Measurements from ENCODE around the gene NFYC.

NFYC gene

GRCh38 chr1:40777224-40777970, 85.9 kb downstream of the NFYC start:
- DNase-seq (ENCODE audit: low read depth in 2 of 3, low spot score in 2 of 3): no peak

- no peak for DNase-seq (ENCODE audit: low read depth in 2 of 3, low spot score in 2 of 3)
These were observed 89.4 kb downstream of the NFYC start for GRCh38 chr1:40780678-40781607.

- DNase-seq (ENCODE audit: low read depth in 2 of 3, low spot score in 2 of 3): no peak
These were observed 90.1 kb downstream of the NFYC start for GRCh38 chr1:40781608-40781971.

- DNase-seq (ENCODE audit: low read depth in 2 of 3, low spot score in 2 of 3): no peak
These were observed 91.0 kb downstream of the NFYC start for GRCh38 chr1:40782371-40782956.

DNA sequence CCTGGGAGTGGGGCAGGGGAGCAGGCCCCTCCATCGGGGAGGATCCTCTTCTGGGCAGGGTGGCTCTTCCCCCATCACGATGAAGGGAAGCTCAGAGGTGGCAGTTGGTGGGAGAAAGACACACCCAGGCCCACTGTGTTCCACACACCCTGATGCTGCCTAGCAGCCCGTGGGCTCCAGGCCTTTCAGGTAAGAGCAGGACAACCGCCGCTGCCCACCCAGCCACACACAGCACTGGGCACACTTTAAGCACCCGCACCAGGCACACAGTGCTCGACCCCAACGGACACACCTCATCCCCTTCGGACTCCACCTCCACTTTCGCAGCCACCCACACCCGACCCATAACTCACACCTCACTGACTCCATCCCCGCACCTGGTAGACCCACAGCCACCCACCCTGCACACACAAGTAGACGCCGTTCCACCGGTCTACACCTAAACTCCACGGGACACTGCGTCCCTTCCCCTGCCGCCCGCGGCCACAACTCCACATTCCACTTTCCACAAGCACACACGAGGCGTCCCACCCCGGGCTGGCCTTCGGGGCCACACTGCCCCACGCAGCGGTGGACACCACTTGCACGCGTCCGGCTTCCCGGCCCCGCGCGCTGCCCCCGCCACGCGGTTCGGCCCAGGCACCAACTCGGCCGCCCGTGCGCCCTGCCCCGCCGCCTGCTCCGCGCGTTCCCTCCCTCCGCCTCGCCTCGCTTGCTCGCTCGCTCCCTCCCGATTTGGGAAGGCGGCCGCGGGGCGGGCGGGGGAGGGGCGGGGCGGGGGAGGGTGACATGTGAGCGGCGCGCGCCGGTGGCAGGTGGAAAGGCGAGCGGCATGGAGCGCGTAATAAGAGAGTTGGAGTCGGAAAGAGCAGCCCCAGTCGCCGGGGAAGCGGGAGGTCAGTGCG, 91.7 kb downstream of the NFYC start, which contains the start of gene KCNQ4:
Gene KCNQ4 (plus strand): TSS at position 787 of the 905 bp plus-strand sequence. CDS start 307 bp downstream, outside the sequence.
- DNase-seq (ENCODE audit: low read depth in 2 of 3, low spot score in 2 of 3): no peak

DNA sequence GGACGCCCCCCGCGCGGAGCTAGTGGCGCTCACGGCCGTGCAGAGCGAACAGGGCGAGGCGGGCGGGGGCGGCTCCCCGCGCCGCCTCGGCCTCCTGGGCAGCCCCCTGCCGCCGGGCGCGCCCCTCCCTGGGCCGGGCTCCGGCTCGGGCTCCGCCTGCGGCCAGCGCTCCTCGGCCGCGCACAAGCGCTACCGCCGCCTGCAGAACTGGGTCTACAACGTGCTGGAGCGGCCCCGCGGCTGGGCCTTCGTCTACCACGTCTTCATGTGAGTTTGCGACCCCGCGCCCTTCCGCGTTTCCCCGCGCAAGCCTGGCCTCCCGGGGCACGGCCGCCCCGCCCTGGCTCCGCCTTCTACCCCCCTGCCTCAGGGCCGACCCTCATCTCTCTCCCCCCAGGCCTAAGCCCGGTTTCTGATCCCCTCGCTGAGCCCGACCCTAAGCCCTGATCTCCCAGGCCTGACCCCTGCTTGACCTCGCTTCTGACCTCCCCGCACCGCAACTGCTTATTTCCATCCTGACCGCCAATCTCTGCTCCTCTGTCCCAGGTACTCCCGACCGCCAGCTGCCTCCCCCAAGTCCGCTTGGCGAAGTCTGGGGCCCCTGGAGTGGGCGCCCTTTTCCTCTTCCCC, 92.8 kb downstream of the NFYC start:
- DNase-seq (ENCODE audit: low read depth in 2 of 3, low spot score in 2 of 3): no peak

- no peak for DNase-seq (ENCODE audit: low read depth in 2 of 3, low spot score in 2 of 3)
These were observed 93.3 kb downstream of the NFYC start for GRCh38 chr1:40784771-40785151.

- no peak for DNase-seq (ENCODE audit: low read depth in 2 of 3, low spot score in 2 of 3)
These were observed 93.9 kb downstream of the NFYC start for GRCh38 chr1:40785446-40785845.

DNA sequence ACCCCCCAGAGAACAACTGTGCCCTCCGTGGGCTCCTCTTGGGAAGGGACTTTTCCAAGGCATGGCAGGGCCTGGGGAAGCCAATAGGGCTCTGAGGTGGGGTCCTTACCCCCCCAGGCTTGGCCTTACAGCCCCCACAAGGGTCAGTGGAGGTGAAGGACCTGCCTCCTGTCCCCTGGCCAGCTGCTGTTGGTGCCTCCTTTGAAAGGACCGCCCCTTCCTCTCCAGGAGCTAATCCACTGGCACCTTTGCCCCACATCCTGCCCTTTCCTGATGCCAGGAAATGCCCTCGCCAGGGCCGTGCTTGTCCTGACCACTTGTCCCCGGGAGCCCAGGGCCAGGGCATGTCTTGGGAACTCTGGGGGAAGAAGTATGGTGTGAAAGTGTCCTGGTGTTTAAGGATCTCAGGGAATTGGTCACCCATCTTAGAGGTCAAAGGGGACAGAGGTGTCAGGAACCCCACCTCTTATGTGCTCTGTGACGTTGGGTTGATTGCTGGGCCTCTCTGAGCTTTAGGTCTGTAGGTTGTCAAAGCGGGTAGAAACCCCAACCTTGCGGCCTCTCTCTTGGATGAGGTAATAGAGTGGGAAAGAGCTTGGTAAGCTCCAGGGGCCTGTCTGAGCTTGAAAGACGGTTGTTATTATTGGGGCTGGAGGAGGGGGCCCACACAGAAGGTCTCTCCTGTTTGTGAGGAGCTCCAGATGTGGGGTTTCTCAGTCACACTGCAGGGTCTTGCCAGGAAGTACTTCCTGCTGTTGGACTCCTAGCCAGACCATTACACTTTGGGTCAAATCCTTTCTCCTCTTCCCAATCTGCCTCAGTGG, 94.9 kb downstream of the NFYC start:
- DNase-seq (ENCODE audit: low read depth in 2 of 3, low spot score in 2 of 3): no peak

- DNase-seq (ENCODE audit: low read depth in 2 of 3, low spot score in 2 of 3): no peak
These were observed 95.6 kb downstream of the NFYC start for GRCh38 chr1:40786995-40787705.

DNA sequence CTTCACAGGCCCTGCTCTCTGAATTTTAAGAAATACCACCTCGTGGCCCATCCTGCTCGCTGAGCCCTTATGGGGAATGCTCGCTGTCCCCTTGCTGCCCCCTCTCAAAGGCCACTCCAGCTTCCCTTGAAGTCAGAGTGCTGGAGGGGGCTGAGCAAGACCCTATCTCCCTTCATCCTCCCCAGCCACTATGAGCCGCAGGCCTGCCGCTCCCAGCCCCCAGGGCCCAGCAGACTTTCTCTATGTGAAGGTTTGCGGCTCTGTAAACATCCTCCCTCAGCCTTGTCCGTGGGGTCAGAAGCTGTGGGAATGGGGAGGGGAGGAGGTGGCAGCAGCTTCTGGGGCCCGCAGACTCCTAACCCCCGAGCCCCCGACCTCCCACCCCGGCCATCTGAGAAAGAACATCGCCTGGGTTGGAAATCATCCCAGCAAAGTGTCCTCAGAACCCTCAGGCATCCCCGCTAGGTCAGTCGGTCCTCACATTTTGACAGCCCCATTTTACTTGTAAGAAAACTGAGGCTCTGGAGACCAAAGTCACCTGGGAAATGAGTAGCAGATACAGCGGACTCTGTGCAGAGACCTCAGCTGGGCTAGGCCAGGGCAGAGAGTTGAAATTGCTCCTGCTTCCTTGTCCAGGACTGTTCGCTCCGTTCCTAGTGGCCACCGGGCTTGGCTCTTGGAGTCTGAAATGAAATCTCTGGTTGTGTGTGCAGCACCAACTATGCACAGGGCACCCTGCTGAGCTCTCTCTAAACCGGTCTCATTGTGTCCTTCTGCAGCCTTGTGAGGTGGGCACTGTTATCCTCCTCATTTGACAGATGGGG, 96.4 kb downstream of the NFYC start:
- no peak for DNase-seq (ENCODE audit: low read depth in 2 of 3, low spot score in 2 of 3)

- no peak for DNase-seq (ENCODE audit: low read depth in 2 of 3, low spot score in 2 of 3)
These were observed 97.2 kb downstream of the NFYC start for GRCh38 chr1:40788561-40789341.

DNA sequence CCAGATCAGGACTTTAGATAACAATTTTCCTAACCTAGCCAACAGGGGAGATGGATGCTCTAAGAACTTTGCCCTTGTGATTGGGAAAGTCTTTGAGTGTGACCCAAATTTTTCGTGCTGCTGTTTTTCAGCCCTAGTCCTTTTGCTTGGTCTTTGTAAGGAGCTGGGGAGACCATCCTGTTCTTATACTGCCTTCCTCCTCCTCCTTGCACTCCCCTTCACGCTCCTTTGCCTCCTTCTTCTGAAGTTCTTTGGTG, 97.8 kb downstream of the NFYC start:
- no peak for DNase-seq (ENCODE audit: low read depth in 2 of 3, low spot score in 2 of 3)

GRCh38 chr1:40789661-40790430, 98.3 kb downstream of the NFYC start:
- DNase-seq (ENCODE audit: low read depth in 2 of 3, low spot score in 2 of 3): no peak

DNA sequence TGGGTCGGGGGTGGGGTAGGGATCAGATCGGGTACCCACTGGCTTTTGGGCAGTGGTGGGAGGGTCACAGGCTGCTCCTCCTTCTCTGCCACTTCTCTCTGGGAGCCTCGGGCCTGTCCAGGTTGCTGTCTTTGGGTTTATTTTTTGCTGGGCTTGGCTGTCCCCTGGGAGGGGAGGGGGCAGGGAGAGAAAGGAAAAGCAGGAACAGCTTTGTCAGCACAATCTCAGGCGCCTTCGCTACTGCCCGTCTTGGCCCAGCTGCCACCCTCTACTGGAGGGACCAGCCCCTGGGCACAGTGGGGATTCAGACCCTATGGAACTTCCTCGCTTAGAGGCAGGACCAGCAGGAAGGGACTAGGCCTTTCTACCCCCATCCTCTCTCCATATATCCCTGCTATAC, 100.5 kb downstream of the NFYC start:
- no peak for DNase-seq (ENCODE audit: low read depth in 2 of 3, low spot score in 2 of 3)

DNA sequence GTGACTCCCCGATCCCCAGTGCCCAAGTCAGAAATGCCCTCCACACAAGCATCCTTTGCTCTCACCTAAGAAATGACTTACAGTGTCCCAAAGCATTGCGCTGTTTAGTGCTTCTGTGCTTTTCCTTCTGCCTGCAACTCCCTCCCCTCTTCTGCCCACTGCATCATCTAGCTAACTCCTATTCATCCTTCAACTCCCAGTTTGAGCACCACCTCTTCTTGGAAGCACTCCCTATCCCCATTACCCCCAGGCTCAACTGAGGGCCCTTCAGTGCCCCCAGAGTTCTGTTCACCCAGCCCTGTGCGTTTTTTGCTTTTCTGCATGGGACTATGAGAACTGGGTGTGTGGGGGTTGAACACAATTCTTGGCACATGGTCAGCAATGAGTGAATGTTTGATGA, 102.1 kb downstream of the NFYC start:
- no peak for DNase-seq (ENCODE audit: low read depth in 2 of 3, low spot score in 2 of 3)

GRCh38 chr1:40794048-40794447, 102.5 kb downstream of the NFYC start:
- no peak for DNase-seq (ENCODE audit: low read depth in 2 of 3, low spot score in 2 of 3)
